ENCODE measurements around the gene ZEB1. TPM values are rescaled to one million over a fixed set of nuclear protein-coding genes. Genes with fewer than 3 reads are reported as not detected.

ZEB1 gene
- total and polyA plus RNA-seq, 7 donors = 5.5 to 255 (median 215) TPM

DNA sequence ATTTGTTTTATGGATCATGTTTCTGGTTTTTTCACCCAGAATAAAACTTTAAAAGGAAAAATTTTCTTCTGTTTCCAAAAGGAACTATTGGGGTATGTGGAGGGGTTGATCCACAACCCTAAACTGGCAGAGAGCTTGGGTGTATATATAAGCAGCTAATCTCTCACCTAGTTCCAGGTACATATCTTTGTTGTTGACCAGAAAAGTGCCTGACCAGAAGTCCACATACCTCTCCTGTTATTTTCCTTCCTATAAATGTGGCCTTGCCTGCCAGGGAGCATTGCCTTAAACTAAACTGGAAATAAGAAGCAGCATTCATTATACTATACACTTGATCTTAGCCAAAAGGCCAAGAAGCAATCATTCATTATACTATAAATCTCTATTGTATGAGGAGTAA is 112.0 kb downstream of the ZEB1 start:
- TF ChIP-seq, protein P1, sequence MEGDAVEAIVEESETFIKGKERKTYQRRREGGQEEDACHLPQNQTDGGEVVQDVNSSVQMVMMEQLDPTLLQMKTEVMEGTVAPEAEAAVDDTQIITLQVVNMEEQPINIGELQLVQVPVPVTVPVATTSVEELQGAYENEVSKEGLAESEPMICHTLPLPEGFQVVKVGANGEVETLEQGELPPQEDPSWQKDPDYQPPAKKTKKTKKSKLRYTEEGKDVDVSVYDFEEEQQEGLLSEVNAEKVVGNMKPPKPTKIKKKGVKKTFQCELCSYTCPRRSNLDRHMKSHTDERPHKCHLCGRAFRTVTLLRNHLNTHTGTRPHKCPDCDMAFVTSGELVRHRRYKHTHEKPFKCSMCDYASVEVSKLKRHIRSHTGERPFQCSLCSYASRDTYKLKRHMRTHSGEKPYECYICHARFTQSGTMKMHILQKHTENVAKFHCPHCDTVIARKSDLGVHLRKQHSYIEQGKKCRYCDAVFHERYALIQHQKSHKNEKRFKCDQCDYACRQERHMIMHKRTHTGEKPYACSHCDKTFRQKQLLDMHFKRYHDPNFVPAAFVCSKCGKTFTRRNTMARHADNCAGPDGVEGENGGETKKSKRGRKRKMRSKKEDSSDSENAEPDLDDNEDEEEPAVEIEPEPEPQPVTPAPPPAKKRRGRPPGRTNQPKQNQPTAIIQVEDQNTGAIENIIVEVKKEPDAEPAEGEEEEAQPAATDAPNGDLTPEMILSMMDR (IDR thresholded peaks at IDR 0.05) = no peak
- no peak for TF ChIP-seq EP300 (IDR thresholded peaks at IDR 0.05)
- no peak for TF ChIP-seq POLR2A (IDR thresholded peaks at IDR 0.05)
- TF ChIP-seq POLR2AphosphoS5 (IDR thresholded peaks at IDR 0.05) = no peak
- Histone ChIP-seq H3K27me3 (no peaks in the 10 kb centered on the region), H3K27ac (no peak overlapping the region), H3K9me3 (no peaks in the 10 kb centered on the region), H3K36me3 (no peaks in the 10 kb centered on the region), H3K4me3 (no peak overlapping the region), H3K4me1 (peaks cover 0 to 25% (median 10%) of the 10 kb centered on the region in 4 donors)
- no peak for DNase-seq
- intact Hi-C loops (cut with DNase I) = no loop called here

DNA sequence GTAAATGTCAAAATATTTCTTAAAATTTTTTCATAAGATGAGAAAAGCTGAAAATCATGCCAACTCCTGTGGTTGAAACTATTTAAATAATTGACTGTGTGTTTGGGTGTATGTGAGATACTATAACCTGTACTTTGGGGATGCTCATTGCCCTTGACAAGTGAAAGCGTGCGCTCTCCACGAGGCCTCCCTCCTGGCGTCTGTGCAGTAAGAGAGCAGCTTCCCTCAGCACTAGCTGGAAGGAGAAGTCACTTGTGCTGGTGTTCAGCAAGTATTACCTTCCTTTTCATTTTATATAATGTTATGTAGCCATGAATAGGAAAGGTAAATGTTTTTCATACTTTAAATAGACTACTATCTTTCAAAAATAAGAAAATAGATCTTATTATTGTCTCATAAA is 118.9 kb downstream of the ZEB1 start:
- no peak for DNase-seq
- intact Hi-C loops (cut with DNase I) = no loop called here
- H3K4me3 ChIP-seq = no peak overlapping the region
- no peaks in the 10 kb centered on the region for H3K9me3 ChIP-seq
- TF ChIP-seq POLR2A (IDR thresholded peaks at IDR 0.05) = no peak
- no peak for TF ChIP-seq POLR2AphosphoS5 (IDR thresholded peaks at IDR 0.05)
- TF ChIP-seq, protein P1 (IDR thresholded peaks at IDR 0.05) = no peak
- TF ChIP-seq EP300 (IDR thresholded peaks at IDR 0.05) = no peak
- no peaks in the 10 kb centered on the region for H3K36me3 ChIP-seq
- 88 to 91% methylated on average over 4 of the region's 4 CpGs for WGBS, 2 donors
- H3K27me3 ChIP-seq = no peaks in the 10 kb centered on the region
- peaks cover 0 to 10% (median 3%) of the 10 kb centered on the region in 4 donors for H3K4me1 ChIP-seq
- no peak overlapping the region for H3K27ac ChIP-seq

DNA sequence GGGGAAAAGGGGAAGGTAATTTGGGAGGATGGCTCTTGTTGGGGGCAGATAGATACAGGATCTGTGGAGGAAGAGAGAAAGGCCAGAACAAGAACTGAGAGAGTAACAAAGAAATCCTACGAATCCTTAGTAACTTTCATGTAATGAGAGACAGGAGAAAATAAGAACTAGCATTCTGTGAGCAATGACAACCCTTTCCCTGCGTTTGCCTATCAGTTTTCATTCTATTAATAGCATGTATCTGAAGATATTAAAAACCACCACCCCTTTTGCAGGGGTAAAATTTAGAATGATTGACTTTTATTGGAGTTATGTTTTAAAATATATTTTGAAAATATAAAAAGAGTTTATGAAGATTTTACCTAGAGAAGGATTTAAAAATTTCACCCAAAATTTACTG is 132.8 kb downstream of the ZEB1 start:
- no peak overlapping the region for H3K4me3 ChIP-seq
- H3K27me3 ChIP-seq = no peaks in the 10 kb centered on the region
- no peaks in the 10 kb centered on the region for H3K9me3 ChIP-seq
- no peak overlapping the region for H3K27ac ChIP-seq
- TF ChIP-seq, protein P1 (IDR thresholded peaks at IDR 0.05) = no peak
- no peak for TF ChIP-seq POLR2AphosphoS5 (IDR thresholded peaks at IDR 0.05)
- no peaks in the 10 kb centered on the region for H3K36me3 ChIP-seq
- no peak for DNase-seq
- 74 to 89% methylated on average over 2 of the region's 2 CpGs for WGBS, 2 donors
- peaks cover 0 to 19% (median 7%) of the 10 kb centered on the region in 4 donors for H3K4me1 ChIP-seq
- intact Hi-C loops (cut with DNase I) = no loop called here

DNA sequence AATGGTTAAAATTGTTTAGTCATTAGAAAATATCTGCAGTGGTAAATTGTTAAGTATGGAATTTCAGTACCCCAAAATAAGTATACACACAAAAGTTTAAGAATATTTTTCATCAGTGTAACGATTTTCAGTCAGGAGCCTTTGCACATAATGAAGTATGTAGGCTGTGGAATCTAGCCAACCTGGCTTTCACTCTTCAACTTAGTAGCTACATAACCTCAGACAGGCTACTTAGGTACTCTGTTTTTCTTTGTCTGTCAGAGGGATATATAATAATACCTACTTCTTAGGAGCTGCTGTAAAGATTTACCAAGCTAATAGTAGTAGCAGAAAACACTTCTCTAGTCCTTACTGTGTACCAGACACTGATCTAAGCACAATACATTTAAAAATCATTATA is 137.5 kb downstream of the ZEB1 start:
- H3K27ac ChIP-seq = peak overlapping the region in 2 of 4 donors; percentile 11 to 13
- peaks cover 0 to 52% (median 20%) of the 10 kb centered on the region in 4 donors for H3K4me1 ChIP-seq
- H3K4me3 ChIP-seq = no peak overlapping the region
- intact Hi-C loops (cut with DNase I) = no loop called here
- WGBS, 2 donors = 66 to 82% methylated on average over 1 of the region's 1 CpG
- DNase-seq = no peak
- H3K36me3 ChIP-seq = peaks cover 0 to 6% (median 0%) of the 10 kb centered on the region in 4 donors
- H3K9me3 ChIP-seq = no peaks in the 10 kb centered on the region
- no peak for TF ChIP-seq EP300 (IDR thresholded peaks at IDR 0.05)
- no peak for TF ChIP-seq POLR2A (IDR thresholded peaks at IDR 0.05)
- TF ChIP-seq POLR2AphosphoS5 (IDR thresholded peaks at IDR 0.05) = no peak
- no peaks in the 10 kb centered on the region for H3K27me3 ChIP-seq

DNA sequence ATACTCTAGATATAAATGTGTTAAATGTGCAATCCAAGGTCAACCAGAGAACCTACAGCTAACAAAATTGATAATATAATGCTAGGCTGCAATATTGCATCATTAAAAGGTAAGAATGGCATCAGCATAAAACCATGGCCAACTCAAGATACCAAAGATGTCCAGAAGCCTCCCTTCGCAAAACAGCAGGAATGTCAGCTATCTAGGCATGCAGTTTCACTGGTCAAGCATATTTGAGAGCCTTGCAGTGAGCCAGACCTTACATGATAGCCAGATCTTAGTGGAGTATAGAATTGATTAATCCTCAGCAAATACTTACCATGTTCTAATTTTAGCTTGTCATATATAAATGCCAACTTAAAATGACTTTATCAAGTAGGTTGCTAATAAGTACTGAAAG is 138.8 kb downstream of the ZEB1 start:
- Histone ChIP-seq H3K4me1 (peaks cover 0 to 52% (median 20%) of the 10 kb centered on the region in 4 donors), H3K4me3 (no peak overlapping the region), H3K9me3 (no peaks in the 10 kb centered on the region), H3K27ac (no peak overlapping the region), H3K27me3 (no peaks in the 10 kb centered on the region), H3K36me3 (peaks cover 0 to 16% (median 0%) of the 10 kb centered on the region in 4 donors)
- 78 to 92% methylated on average over 1 of the region's 1 CpG for WGBS, 2 donors
- intact Hi-C loops (cut with DNase I) = no loop called here
- DNase-seq = no peak
- TF ChIP-seq, protein P1 (IDR thresholded peaks at IDR 0.05) = no peak
- TF ChIP-seq POLR2A (IDR thresholded peaks at IDR 0.05) (no peak), EP300 (IDR thresholded peaks at IDR 0.05) (no peak), POLR2AphosphoS5 (IDR thresholded peaks at IDR 0.05) (no peak)

All from sigmoid colon (tissue), 7 donors.